ENCODE measurements around the gene TMEM200B.
A peak's percentile ranks its signal among the peaks of the same experiment; 100 is the strongest.
"Not testable (repeated sequence)": the region's sequence is repeated elsewhere in the genome, so short reads cannot be mapped to it uniquely, and the experiment has no call there.

Gene TMEM200B

DNA sequence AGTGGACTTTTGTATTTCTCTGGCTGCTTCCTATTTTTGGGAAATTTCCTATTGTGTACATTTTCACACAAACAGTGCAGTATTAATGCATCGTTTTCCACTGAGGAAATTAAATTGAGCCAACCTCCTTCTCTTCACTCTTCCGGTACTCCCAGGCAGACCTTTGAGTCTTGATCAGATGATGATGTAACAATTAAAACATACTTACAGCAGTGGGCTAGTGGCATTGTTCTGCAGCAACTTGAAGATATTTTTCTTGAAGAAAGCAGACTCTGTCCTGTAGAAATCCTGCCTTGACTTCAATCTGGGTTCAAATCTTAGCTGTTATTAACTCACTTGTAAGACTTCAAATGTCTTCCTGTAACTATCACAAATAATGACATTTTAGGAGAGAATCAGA lies 19.0 kb upstream of the TMEM200B start:
- DNase-seq (ENCODE audit: low read depth in 2 of 2): no peak
- no peak overlapping the region for H3K4me3 ChIP-seq (replicated peaks in 1 of 2; ENCODE audit: low read depth in 2 of 2, low read length in 2 of 2)
- TF ChIP-seq, protein P1, sequence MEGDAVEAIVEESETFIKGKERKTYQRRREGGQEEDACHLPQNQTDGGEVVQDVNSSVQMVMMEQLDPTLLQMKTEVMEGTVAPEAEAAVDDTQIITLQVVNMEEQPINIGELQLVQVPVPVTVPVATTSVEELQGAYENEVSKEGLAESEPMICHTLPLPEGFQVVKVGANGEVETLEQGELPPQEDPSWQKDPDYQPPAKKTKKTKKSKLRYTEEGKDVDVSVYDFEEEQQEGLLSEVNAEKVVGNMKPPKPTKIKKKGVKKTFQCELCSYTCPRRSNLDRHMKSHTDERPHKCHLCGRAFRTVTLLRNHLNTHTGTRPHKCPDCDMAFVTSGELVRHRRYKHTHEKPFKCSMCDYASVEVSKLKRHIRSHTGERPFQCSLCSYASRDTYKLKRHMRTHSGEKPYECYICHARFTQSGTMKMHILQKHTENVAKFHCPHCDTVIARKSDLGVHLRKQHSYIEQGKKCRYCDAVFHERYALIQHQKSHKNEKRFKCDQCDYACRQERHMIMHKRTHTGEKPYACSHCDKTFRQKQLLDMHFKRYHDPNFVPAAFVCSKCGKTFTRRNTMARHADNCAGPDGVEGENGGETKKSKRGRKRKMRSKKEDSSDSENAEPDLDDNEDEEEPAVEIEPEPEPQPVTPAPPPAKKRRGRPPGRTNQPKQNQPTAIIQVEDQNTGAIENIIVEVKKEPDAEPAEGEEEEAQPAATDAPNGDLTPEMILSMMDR (IDR thresholded peaks at IDR 0.05; ENCODE audit: low read depth, low read length): no peak

DNA sequence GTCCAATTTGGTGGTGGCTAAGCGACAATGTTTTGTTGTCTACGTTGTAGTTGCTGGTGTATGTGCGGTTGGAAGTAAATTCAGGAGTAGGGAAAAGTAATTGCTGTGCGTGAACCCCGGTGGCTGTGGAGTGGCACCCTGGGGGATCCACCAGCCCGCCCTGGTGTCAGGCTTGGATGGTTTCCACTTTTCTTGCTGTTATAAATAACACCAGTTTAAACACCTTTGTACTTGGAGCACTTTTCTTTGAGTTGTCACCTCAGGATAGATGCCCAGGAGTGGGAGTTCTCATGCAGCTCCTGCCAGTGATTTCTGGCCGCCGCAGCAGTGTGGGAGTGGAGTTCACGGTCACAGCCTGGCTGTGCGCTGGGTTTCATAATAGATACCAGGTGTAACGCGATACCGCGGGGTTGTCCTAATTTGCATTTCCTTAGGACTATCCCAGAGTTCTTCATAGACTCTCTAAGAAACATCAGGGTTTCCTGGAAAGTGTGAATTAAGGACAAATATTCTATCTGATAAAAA lies 12.8 kb upstream of the TMEM200B start:
- peak in 1 of 2 donors; percentile 56 for DNase-seq (ENCODE audit: low read depth in 2 of 2)
- H3K4me3 ChIP-seq (replicated peaks in 1 of 2; ENCODE audit: low read depth in 2 of 2, low read length in 2 of 2): no peak overlapping the region
- TF ChIP-seq, protein P1 (IDR thresholded peaks at IDR 0.05; ENCODE audit: low read depth, low read length): no peak

DNA sequence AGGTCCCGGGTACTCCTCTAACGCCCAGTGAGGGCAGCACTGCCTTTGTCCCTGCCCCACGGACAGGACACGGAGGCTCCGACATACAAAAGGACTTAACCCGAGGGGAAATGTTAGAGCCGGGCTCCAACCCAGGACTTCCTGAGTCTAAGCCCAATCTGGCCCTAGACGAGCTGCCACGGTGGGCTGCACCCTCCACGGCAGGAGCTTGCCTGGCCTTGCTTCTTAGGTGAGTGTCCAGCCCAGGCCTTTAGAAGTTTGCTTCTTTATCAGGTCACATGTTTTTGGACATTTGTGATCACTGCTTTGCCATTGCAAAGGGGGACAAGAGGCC lies 11.0 kb upstream of the TMEM200B start:
- TF ChIP-seq, protein P1 (IDR thresholded peaks at IDR 0.05; ENCODE audit: low read depth, low read length): no peak
- no peak for DNase-seq (ENCODE audit: low read depth in 2 of 2)
- no peak overlapping the region for H3K4me3 ChIP-seq (replicated peaks in 1 of 2; ENCODE audit: low read depth in 2 of 2, low read length in 2 of 2)

DNA sequence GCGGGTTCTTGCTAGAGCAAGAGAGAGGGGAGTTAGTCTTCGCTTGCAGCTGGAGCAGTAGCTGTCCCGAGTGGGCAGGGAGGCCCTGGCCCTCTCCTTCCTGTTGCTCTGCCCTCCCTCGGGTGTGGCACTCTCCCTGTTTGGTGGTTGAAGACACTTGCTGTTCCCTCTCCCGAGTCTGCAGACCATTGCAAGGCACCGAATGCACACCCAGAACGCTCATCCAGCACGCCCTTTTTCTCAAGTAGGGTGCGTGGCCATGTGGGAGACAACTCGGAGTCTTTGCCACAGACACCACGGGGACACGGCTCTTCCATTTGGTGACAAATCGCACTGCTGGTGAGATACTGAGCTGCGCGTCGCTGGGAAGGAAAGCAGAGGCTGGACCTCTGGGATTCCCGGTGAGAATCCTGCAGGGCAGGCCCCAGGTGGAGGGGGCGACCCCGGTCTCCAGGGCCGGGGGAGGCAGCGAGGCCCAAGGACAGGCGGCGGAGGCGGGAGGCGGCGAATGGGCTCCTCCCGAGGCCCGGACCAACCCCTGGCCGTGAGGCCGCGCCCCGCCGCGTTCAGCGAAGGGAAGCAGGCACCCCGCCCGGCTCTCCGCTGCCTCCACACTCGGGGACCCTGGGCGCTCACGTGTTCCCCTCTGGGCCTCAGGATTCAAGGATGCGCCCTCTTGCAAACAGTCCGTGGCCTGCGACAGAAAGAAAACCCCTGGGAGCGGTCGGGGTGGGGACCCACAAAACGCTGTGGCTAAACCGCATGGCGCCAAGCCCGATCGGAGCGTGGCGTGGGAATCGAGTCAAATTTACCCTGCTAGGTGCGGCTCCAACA lies 10.4 kb upstream of the TMEM200B start:
- DNase-seq (ENCODE audit: low read depth in 2 of 2): no peak
- TF ChIP-seq, protein P1 (IDR thresholded peaks at IDR 0.05; ENCODE audit: low read depth, low read length): no peak
- H3K4me3 ChIP-seq (replicated peaks in 1 of 2; ENCODE audit: low read depth in 2 of 2, low read length in 2 of 2): no peak overlapping the region

DNA sequence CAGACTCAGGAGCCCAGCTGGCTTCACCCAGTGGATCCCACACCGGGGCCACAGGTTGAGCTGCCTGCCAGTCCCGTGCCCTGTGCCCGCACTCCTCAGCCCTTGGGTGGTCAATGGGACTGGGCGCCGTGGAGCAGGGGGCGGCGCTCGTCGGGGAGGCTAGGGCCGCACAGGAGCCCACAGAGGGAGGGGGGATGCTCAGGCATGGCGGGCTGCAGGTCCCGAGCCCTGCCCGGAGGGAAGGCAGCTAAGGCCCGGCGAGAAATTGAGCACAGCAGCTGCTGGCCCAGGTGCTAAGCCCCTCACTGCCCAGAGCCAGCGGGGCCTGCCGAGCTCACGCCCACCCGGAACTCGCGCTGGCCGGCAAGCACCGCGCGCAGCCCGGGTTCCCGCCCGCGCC lies 7.4 kb upstream of the TMEM200B start:
- not testable (repeated sequence) for DNase-seq (ENCODE audit: low read depth in 2 of 2); H3K4me3 ChIP-seq (replicated peaks in 1 of 2; ENCODE audit: low read depth in 2 of 2, low read length in 2 of 2)

DNA sequence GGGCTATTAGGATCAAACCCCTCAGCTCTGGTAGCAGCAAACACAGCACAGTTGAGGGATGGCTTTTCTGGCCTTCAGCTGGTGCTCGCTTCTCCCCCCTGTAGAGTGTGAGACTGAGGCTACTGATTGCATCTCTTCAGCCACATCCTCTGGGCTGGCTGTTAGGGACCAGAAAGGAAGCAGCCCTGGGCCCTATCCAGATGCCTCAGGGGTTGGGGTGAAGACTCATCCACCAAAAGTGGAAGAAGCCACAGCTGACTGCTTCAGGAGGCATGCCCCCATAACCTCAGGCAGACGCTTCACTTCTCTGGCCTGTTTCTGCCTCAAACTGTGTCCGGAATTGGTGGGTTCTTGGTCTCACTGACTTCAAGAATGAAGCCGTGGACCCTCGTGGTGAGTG lies 6.2 kb upstream of the TMEM200B start:
- DNase-seq (ENCODE audit: low read depth in 2 of 2): no peak
- TF ChIP-seq, protein P1 (IDR thresholded peaks at IDR 0.05; ENCODE audit: low read depth, low read length): no peak
- H3K4me3 ChIP-seq (replicated peaks in 1 of 2; ENCODE audit: low read depth in 2 of 2, low read length in 2 of 2): no peak overlapping the region

DNA sequence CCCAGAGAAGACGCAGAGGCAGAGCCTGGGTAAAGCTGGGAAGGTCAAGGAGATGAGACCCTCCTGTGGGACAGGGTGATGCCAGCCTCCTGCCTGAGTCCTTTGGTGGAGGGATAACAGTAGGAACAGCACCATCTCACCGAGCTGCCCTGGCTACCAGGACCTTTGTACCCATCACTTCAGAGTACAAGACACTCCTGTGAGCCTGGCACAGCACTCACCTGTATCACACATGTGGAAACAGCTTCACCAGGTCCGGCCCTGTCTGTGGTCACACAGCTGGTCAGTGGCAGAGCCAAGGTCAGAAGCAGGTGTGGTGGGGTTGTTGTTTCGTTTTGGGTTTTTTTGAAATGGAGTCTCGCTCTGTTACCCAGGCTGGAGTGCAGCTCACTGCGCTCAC lies 5.0 kb upstream of the TMEM200B start:
- TF ChIP-seq, protein P1 (IDR thresholded peaks at IDR 0.05; ENCODE audit: low read depth, low read length): no peak
- DNase-seq (ENCODE audit: low read depth in 2 of 2): no peak

More for the DNA sequence above, 5.0 kb upstream of the TMEM200B start:
- no peak overlapping the region for H3K4me3 ChIP-seq (replicated peaks in 1 of 2; ENCODE audit: low read depth in 2 of 2, low read length in 2 of 2)
